NCI-H1930 (cell line): ENCODE results near the gene SPAM1.
"Not testable (repeated sequence)": the region's sequence is repeated elsewhere in the genome, so short reads cannot be mapped to it uniquely, and the experiment has no call there.

ENCODE experiments used
- DNase-seq, 2 experiments: peaks; one replicate each; lab custom pipeline; 2025; lab: John Stamatoyannopoulos, UW

The SPAM1 gene, protein sequence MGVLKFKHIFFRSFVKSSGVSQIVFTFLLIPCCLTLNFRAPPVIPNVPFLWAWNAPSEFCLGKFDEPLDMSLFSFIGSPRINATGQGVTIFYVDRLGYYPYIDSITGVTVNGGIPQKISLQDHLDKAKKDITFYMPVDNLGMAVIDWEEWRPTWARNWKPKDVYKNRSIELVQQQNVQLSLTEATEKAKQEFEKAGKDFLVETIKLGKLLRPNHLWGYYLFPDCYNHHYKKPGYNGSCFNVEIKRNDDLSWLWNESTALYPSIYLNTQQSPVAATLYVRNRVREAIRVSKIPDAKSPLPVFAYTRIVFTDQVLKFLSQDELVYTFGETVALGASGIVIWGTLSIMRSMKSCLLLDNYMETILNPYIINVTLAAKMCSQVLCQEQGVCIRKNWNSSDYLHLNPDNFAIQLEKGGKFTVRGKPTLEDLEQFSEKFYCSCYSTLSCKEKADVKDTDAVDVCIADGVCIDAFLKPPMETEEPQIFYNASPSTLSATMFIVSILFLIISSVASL

DNA sequence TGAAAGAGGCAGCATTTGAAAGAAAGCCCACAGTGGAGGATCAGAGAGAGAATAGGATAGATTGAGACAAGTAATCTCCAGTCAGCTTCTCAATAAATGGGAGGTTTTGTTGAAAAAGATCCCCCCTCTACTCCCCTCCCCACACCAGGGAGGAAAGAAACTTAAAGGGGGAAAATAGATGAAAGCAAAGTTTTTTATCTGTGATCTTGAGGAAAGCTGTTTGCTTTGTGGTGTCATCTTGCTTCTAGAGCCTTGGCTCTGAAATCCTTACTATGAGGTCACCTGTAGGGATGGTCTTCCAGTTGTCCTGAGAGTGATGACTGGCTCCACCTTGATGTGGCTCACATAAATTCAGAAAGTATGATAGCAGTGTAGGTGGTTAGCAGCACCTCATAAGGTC lies at the start of gene SPAM1:
TSS of gene SPAM1 (plus strand) at position 301 of the 400 bp plus-strand sequence. CDS start 28,330 bp downstream, outside the sequence.
- no peak for DNase-seq

GRCh38 chr7:123876557-123877256 lies 48.3 kb upstream of the SPAM1 start:
- DNase-seq = no peak

DNA sequence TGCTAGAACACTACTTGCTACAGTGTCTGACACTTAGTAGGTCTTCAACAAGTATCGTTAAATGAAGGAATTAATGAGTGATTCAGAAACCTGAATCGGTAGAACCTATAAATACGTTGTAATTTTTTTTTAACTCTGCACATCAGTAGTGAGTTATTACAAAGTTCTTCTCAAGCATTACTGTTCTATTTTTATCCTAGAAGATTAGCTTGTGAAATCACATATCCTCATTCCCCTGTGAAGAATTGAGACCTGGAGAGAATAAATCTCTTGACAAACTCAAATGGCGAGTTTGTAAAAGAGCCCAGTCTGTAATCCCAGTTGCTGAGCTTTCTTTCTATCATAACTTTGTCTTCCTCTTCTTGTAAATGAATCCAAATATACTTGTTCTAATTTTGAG lies 45.4 kb upstream of the SPAM1 start:
- no peak for DNase-seq

DNA sequence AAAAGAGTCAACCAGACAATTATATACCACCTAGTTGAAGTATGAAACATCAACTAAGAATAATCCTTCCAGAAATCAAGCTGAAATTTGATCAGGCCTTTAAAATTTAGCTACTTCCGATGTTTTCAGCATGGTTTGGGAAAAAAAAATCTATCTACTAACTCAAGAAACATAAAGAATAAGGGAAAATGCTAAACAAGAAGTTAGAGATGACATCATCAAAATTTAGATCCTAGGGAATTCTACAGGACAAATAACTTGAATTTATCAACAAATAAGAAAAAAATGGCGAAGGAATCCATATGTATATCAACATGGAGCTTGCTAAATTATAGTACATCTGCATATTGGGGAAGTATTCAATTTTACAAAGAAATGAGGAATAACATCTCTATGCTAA lies 43.7 kb upstream of the SPAM1 start:
- no peak for DNase-seq

GRCh38 chr7:123883154-123883553 lies 41.9 kb upstream of the SPAM1 start:
- no peak for DNase-seq

DNA sequence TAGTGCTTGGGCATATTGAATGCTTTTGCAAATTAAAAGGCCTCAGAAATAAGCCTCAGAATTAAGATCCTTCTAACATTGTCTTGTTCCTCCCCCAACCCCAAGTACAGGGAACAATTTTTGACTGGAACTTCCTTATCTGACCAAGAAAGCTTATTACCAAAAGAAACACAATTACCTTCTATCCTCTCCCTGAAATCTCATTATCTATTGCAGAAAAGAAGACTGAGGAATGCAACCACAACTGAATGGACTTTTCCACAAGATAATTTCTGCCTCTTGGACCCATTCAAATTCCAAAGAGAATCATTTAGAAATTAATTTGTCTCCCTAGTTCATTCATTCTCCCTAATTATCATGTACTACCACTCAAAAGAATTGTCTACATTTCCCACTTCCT lies 36.8 kb upstream of the SPAM1 start:
- DNase-seq = no peak

DNA sequence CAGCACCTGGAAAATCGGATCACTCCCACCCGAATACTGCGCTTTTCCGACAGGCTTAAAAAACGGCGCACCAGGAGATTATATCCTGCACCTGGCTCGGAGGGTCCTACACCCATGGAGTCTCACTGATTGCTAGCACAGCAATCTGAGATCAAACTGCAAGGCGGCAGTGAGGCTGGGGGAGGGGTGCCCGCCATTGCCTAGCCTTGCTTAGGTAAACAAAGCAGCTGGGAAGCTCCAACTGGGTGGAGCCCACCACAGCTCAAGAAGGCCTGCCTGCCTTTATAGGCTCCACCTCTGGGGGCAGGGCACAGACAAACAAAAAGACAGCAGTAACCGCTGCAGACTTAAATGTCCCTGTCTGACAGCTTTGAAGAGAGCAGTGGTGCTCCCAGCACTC lies 30.3 kb upstream of the SPAM1 start:
- DNase-seq = not testable (repeated sequence)

- DNase-seq = no peak
These were observed 23.9 kb upstream of the SPAM1 start for GRCh38 chr7:123901101-123901500.

DNA sequence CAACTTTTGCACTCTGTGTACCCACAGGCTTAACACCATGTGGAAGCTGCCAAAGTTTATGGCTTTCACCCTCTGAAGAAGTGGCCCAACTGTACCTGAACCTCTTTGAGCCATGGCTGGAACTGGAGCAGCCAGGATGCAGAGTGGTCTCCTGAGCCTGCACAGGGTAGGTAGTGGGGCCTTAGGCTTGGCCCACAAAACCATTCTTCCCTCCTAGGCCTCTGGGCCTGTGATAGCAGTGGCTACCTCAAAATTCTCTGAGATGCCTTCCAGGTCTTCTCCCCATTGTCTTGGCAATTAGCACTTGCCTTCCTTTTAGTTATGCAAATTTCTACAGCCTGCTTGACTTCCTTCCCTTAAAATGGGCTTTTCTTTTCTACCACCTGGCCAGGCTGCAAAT lies 19.3 kb upstream of the SPAM1 start:
- no peak for DNase-seq

GRCh38 chr7:123916240-123916724 lies 8.8 kb upstream of the SPAM1 start:
- no peak for DNase-seq

- DNase-seq = no peak
These were observed 7.2 kb upstream of the SPAM1 start for GRCh38 chr7:123917878-123918277.

DNA sequence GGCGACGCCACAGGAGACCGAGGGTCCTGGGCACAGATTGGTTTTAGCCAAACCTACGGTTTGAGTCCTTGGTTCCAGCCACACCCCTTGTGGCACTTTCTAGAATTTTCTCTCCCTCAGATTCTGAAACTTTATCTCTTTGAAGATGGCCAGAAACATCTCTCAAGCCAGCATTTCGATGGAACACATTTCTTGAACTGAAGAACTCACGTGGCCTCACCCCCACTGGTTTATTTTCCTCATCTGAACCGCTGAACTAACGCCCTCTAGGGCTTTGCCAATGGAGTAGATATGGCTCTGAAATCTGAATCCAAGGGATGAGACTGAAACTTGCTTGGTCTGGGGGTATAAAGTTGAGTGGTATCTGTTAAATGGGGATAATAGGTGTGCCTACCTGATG lies 6.7 kb upstream of the SPAM1 start:
- DNase-seq = no peak

DNA sequence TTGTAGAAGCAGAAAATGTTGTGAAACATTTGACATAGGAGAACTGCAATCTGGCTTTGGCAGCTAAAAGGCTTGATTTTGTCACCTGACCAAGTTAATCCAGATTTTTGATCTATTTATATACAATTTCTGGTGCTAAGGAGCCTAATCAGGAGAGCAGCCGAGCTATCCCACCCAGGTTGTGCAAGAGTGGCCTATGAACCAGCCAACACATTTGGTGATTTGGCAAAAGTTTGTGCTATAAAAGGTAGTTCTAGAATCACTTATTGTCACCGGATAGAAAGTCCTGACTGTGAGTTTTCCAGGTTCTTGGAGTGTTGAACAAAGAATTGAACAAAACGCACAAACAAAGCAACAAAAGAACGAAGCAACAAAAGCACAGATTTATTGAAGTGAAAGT lies 1.4 kb upstream of the SPAM1 start:
- DNase-seq = no peak

GRCh38 chr7:123929107-123929506 lies 4.1 kb downstream of the SPAM1 start:
- DNase-seq = no peak

DNA sequence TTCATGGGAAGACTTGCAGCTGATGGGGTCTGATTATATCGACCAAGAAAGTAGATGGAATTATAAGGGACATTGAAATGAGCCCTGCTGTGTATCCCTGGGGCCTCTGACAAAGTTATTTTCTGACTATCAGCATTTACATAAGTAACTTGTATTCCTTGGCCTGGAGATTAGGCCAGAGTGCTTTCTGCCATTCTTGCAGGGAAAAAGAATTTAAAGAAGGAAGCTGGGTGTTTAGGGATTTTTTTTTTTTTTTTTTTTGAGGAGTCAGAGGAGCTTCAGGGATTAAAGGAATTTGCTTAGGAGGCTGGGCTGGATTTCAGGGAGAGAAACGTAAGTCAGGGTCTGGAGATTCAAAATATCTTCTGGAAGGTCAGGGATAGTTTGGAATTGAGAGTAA lies 4.6 kb downstream of the SPAM1 start:
- no peak for DNase-seq

DNA sequence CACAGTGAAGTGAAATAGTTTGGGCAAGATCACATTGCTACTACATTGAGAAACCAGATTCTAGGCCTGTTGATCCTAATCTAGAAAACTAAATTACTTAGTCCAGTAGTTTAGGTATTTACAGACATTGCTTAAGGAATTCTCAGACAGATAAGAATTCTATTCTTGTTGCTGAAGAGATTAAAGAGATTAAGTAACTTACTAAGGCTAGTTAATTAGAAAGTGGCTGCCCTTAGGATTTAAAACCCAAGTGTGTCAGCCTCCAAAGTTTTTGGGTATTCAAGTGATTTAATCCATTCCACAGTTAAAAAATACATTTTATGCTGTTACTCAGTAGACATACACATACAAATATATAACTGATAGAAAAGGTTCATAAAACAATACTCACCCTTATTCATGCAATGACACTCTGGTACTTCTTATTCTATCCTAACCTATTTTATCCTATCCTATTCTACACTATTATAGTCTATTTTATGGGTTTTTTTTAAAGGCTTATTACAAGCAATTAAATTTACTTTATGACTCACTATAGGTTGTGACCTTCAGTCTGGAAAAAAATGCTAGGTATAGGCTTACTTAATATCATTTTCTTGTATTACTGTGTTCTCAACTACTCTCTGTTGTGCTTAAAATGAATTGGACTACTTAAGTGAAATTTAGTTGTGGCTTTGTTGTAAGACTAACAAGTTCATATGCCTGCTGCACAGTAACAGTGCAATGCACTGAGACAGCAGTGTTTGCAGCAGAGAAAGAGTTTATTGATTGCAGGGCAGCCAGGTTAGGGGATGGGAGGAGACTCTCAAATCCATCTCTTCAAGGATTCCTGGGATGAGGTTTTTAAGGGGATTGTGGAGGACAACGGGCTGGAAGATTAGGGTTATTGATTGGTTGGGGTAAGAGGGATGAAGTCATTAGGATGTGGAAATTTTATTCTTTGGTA lies 10.7 kb downstream of the SPAM1 start:
- DNase-seq = no peak

DNA sequence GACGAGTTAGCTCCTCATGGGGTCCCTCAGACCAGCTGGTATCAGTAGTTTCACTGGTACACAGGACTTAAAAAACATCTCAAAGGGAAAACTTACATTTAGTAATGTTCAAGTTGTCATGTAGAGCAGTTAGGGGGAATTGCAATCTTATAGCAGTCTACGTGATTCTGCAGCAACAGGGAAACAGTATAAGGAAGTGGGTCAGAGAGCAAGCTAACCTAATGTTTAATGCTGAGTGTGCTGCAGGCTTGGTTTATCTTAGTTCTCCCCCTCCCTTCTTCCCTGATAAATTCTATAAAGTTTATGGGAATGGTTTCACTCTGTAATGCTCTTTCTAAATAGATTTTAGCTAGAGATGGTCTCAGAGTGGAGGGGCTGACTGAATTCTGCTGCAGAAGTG lies 11.3 kb downstream of the SPAM1 start:
- no peak for DNase-seq

- no peak for DNase-seq
These were observed 14.7 kb downstream of the SPAM1 start for GRCh38 chr7:123939784-123940183.

DNA sequence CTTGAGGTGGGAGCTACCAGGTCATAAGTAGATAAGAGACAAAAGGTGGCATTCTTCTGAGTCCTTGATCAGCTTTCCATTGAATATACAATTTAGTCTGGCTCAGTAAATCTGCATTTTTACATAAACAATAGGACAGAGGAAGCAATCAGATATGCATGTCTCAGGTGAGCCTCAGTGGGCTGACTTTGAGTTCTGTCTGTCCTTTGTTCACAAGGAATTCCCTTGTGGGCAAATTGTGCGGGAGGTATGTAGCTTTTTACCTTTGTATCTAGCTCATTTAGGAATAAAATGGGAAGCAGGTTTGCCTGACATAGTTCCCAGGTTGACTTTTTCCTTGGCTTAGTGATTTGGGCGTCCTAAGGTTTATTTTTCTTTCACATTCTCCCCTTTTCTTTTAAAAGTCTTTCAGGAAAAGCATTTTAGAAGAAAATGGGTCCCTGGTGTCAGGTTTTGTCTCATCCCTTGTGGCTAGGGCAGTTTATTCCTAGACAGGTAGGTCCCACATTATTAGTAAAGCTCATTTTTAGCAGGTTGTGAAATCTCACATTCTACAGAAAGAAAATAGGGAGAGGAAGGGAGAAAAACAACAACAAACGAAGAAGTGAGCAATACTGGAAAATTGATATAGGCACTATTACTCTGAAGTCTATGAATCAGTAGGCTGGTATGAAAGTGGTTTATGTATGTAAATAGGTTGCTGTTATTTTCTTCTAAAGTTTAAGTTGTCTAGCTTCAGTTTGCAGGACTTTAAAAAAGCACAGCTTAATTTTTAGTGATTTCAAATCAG lies 16.5 kb downstream of the SPAM1 start:
- DNase-seq = no peak

DNA sequence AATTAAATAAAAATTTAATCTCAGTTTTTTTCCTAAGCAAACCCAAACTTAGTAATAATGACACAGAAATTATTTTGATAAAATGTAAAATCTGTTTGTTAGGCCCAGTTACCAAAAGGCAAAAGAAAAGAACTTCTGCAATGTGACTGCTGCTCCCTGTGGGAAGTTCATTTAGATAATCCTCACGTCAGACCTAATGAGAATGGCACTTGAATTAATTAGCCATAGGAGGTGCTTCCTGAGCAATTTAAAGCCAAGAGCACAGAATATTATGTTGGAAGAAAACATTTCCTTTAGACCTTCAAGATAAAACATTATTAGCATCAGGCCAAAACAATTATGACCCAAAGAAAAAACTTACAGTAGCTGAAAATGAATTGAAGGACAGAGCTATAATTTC lies 19.4 kb downstream of the SPAM1 start:
- DNase-seq = no peak

GRCh38 chr7:123945938-123946337 lies 20.9 kb downstream of the SPAM1 start:
- DNase-seq = no peak
